Posterior cingulate gyrus (tissue), 11 donors: Measurements from ENCODE around the gene SSRP1.
A peak's percentile ranks its signal among the peaks of the same experiment; 100 is the strongest.
"Not testable (repeated sequence)": the region's sequence is repeated elsewhere in the genome, so short reads cannot be mapped to it uniquely, and the experiment has no call there.

Experiments used
- DNase-seq, 10 donors: peaks; one replicate each; pipeline versions ENCODE4 v3.0.0 to v3.0.0-alpha.2; 2020 to 2021; ENCODE audit warnings: mixed read lengths in 3 of 10
- intact Hi-C: fragments of 100-400 bp; cut with DNase I; formaldehyde crosslinking; loops from one replicate; pipeline ENCODE4 v1.15.1; 2023

SSRP1 gene

DNA sequence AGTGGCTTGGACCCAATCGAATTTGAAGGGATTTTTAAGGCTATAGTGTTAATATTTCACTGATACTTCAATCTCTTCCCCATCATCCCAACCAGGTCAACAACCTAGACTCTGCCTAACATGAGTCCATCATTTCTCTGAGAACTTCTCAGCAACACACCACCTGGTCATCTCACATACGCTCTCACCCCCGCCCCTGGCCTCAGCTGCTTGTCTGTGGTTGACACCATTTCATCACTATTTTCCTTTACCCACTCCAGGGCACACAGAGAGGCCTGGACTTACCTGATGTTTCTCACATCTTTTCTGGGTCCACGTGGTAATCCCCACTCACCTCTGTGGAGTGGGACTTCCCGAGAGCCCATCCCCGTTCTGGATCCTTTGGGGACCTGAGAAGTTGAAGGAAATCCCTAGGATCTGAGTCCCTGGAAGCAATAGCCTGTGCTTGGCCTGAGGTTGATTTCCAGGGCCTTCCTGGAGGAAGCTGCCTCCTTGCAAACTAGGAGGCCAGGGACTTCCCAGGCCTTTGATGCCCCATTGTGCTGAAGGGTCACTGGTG, 5.6 kb upstream of the SSRP1 start:
- DNase-seq, result no peak
- intact Hi-C loops, result loop anchor here (10.0 kb wide), 1 partner anchor 1173 kb away; no protein-coding TSS in a partner anchor

DNA sequence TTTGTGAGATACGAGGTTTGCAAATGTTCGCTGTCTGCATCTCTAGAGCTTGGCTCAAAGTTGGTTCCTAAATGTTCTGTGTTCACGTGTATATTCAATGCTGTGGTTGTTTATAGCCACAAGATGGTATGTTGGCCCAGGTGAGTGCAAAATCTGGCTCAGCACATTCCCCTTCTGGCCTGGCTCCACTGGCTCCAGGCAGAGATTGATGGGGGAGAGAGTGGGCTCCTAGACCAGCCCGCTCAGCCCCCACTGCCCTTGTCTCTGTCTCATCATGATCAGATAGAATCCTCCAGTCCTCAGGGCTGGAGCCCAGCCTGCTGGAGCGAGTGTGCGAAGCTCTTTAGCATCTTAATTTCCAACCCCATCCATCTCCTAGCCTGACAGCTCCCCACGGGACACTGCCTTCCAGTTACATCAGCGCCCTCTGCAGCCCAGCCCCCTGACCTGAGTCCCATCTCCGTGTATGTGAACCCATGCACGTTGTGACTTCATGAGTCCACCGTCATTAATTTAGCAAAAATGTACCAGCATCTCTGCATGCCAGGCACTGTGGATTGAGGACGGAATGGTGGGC, 4.4 kb upstream of the SSRP1 start:
- peak in 1 of 10 donors; percentile 67 for DNase-seq
- intact Hi-C loops, result loop anchor here (10.0 kb wide), 1 partner anchor 1175 kb away; no protein-coding TSS in a partner anchor

DNA sequence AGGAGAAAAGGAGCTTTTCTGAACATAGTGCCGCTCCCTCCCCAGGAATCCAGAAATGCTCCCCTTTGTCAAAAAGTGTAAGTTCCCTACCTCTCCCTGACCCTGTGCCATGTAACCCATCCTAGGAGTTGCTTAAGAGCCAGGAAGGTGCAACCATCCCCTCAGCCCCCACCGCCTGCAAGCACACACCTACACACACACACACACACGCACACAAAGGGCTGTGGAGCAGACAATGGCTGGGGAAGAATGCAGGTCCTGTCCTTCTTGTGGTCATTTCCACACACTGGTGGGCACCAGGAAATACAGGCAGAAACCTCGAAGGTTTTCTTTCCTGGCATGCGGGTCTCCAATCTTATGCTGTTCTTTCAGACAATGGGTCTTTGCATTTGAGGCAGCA, 3.6 kb upstream of the SSRP1 start:
- DNase-seq, result no peak
- intact Hi-C loops, result loop anchor here (5.0 kb wide), 1 partner anchor 193 kb away; the partner anchor contains the start of gene TIMM10

DNA sequence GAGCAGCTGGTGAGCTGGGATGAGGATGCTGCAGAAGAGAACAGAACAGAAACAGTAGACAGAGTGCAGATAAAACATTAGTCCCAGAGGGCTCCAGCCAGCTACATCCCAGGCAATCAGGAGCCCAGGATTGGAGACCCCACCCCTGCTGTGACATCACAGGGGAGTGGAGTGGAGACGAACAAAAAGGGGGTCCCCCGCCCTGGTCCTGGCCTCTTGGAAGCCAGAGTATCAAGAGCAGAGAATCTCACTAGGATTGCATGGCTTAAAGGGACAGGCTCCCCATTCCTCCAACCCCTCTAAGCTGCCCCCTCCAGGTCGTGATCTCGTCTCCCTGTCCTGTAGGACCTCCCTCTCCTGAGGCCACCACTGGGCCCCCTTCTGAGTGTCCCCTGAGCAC, 2.5 kb upstream of the SSRP1 start, which contains the start of gene P2RX3:
Gene P2RX3, plus strand, starts transcription at position 211 of the 400 bp plus-strand sequence. CDS start 199 bp downstream, outside the sequence.
- DNase-seq, result peak in 1 of 10 donors; percentile 58
- intact Hi-C loops, result loop anchor here (5.0 kb wide), 1 partner anchor 194 kb away; the partner anchor contains the start of gene TIMM10

DNA sequence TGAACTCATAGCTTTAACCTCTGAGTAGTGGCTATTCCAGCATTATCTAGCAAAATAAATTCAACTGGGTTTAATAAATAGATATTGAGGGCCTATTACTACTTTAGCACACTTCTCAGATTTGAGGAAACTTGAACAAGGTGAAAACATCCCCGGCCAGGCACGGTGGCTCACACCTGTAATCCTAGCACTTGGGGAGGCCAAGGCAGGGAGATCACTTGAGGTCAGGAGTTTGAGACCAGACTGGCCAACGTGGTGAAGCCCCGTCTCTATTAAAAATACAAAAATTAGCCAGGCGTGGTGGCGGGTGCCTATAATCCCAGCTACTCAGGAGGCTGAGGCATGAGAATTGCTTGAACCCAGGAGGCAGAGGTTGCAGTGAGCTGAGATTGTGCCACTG, 1.2 kb upstream of the SSRP1 start:
- intact Hi-C loops, result loop anchor here (5.0 kb wide), 1 partner anchor 195 kb away; the partner anchor contains the start of gene TIMM10
- DNase-seq, result not testable (repeated sequence)

DNA sequence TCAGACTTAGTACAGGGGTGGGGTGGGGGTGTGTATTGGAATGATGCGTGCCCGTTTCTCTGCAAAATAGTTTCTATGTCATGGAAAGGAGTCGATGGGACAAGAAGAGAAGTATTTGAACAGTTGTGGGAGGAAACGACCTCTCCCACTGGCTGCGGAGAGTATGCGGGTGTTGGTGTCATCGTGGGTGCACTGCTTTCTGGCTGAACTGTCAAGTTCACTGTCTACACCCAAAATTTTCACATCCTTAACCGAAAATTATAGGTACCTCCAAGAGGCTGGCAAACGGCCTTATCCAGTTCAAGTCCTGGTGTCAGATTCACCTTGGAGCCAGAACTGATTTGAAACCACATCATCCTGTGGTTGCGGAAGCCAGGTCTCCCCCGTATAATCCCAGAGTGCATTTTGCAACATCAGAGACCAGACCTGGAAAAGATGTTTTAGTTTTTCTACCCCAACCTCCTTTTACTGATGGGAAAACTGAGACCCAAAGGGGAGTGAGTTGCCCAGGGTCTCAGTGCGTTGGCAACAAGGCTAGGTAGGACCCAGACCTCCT, 497 bp upstream of the SSRP1 start:
- DNase-seq, result peak in 1 of 10 donors; percentile 47
- intact Hi-C loops, result loop anchor here (5.0 kb wide), 1 partner anchor 196 kb away; the partner anchor contains the start of gene TIMM10

DNA sequence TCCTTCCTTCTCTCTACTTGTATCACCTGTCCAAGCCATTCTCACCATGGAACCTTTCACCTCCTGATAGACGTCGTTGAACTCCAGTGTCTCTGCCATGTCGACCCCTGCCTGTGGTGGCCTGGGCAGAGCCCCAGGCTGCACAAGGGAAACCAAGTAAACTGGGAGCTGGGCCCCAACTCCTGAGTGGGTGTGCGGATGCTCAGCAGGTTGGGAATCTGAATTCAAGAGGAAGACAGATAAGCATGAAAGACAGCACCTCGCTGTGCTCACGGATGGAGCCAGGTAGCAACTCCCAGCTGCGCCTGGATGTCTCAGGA, 709 bp downstream of the SSRP1 start:
- intact Hi-C loops, result loop anchor here (1.0 to 5.0 kb wide), 2 partner anchors 10 to 197 kb away; partner anchors contain the start of gene TIMM10
- DNase-seq, result no peak

DNA sequence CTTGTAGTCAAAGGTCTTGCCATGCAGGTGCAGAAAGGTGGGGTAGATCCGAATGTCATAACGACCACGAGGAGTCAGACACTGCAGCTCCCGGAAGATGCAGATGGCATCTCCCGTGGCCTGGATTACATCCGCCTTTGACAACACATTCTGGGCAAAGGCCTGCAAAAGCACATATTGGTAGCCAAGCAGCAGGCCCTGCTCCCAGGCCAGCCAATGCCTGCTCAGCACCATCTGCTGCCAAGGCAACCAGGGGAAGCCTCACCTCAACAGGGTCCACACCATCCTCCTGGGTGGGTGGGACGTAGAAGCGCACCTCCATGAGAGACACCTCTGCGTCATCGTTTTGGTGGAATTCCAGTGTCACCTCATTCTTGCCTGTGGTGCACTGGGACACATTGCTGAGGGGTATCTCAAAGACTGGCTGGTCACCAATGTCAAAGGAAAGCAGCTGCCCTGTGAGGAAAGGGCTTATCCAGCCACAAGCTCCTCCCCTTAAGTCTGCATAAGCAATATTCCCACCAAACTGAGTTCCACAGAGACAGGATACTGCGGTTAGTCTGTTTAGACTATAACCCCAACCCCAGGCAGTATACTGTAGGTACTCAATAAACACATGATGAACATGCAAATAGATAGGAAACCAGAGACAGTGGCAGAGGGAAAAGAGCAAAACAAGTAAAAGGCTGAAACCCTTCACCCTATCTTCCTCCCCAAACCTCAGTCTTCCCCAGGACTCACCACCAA, 2.8 kb downstream of the SSRP1 start:
- intact Hi-C loops, result no loop called here

DNA sequence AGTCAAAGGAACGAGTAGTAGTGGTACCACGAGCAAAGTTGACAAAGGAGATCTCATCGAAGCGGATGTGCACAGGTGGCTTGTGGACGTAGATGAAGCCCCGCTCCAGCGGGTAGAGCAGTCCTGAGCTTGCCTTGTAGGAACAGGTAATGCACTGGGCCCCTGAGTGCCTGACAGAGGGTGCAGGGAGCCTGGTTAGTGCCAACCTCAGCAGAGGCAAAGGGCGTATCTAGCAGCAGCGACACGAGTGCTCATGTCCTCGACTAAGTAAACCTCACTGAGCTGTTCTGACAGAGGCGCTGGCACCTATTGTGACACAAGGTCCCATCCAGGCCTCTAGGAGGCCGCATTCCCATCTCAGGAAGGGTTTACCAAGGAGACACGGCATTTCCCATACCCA, 4.0 kb downstream of the SSRP1 start:
- intact Hi-C loops, result no loop called here
- peak in 1 of 10 donors; percentile 51 for DNase-seq

More for the DNA sequence above, 2.8 kb downstream of the SSRP1 start:
- DNase-seq, result peak in 1 of 10 donors; percentile 48

DNA sequence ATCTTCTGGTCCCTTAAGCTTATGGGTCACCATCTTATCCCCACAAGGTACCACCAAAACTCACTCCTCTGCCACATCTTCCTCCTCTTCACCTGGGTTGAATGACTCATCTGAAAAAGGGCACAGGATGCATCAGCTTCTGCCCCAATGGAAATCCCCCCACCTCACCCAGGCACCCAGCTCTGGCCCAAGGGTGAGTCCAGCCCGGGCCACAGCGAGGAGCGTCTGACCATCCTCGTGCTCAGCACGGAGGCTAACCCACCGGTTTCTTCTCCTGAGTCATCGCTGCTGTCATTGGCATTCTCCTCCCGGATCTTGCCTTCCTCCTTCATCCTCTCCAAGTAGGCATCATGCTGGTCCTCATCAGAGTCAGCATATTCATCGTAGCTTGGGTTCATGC, 5.7 kb downstream of the SSRP1 start:
- intact Hi-C loops, result no loop called here
- DNase-seq, result no peak

DNA sequence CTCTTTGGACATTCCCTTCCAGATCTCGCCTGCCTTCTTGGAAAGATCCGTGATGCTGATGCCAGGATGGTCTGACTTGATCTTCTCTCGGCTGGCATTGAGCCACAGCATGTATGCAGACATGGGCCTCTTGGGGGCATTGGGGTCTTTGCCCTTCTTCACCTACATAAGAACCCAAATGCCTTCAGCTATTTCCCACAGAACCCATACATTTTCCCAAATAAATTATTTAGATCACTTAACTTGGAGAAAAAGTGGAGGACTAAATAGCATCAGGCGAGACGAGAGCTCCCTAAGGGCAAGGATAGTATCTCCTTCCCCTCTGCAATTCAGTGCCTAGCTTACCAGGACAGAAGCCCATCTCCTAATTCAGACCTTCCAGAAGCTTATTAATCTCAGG, 8.0 kb downstream of the SSRP1 start:
- peak in 2 of 10 donors; percentile 31 to 34 for DNase-seq
- intact Hi-C loops, result no loop called here

DNA sequence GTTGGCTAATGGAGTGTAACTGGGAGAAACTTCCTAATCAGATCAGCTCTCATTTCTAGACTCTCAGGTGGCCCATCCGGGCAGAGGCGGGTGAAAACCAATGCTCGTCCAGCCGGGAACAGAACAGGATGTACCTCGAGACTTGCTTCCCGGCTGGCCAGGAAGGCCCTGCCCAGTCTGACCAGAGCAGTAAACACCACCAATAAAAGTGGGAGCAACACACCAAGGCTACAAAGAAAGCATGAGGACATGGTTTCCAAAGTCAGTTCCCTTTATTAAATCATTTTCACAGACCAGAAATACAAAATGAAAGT, 10.0 kb downstream of the SSRP1 start:
- intact Hi-C loops, result loop anchor here (1.0 kb wide), 1 partner anchor 10 kb away; the partner anchor contains the start of gene SSRP1
- DNase-seq, result peak in 1 of 10 donors; percentile 60

DNA sequence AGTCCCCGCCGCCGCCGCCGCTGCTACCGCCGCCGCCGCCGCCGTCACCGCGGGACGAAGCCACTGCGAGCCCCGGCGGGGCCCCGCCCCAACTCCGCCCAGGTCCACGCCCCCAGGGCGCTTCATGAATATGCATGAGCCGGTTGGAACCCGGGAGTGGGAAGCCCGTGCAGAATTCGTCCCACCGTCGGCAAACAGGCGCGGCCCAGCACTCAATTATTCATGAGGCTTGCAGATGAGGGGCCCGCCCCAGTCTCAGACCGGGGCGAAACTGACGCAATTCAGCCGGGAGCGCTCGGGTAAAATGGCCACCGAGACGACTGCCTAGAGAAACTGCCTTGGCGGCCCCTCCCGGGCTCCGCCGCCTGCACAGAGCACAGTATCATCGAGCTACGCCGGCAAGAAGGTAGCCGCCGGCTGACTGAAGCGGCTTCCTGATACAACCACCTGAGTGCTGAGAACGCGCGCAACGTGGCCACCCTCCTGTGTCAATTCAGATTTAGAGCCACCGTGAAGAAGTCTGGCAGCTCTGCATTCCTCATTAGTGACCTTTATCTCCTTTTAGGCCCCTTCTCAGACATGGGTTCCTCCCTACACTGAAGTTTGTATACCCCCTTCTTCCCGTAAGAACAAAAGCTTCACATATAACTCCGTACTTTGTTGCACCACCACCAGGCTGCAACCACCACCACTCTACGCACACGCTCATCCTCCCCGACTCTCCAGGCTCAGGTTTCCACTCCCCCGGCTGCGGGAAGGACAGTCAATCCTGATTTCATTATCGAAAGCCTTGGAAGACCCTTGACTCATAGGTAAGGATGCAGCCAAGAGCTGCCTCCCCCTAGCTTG, 10.6 kb downstream of the SSRP1 start, which contains the start of gene TNKS1BP1:
Gene TNKS1BP1, minus strand, starts transcription at position 67 of the 849 bp plus-strand sequence. CDS start 3,067 bp downstream, outside the sequence.
- intact Hi-C loops, result loop anchor here (1.0 kb wide), 1 partner anchor 10 kb away; the partner anchor contains the start of gene SSRP1
- DNase-seq, result peak; percentile 87 to 99 (median 96)

DNA sequence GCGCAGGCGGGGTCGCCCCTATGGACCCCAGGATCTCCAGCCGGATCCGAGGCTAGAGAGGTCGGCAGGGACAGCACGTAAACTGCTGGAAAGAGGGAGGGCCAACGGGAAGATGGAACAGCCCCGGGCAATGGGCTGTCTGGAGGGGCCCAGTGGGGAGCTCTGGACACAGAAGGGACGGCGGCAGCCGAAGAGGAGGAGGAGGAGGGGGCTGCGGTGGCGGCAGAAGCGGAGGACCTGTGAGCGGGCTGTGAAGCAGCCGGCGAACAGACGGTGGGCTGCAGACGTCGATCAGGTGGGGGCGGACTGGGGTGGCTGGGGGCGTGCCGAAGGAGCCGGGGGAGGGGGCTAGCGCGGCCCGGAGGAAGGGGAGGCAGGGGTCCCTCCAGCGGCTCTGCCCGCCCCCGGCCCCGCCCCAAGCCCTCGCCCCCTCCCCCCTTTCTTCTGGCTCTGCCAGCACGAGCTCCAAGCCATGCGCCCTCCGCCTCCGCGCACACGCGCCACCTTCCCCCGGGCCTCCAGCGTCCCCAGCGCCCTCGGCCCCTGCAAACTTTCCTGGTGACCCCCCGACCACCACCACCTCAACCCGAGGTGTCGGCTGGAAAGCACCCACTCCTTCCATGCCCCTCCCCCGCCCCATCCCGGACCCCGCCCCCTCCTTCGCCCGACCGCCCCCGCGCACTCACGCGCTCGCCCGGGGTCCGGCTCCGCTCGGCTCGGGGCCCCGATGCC, 11.4 kb downstream of the SSRP1 start:
- peak in 3 of 10 donors; percentile 17 to 83 (median 71) for DNase-seq
- intact Hi-C loops, result no loop called here

DNA sequence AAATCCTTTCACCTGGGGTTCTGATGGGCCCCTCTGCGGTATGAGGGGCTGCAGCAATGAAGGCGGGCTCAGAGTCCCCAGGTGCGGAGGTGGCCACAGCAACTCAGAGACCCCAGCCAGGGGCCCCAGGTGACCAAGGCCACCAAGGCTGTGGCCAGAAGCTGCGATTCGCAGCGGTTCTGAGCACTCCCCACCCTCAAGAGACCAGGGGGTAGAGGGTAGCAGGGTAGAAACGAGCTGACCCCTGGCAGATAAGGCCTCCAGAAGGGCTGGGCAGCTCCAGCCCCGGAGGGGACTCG, 11.9 kb downstream of the SSRP1 start:
- no peak for DNase-seq
- intact Hi-C loops, result no loop called here

DNA sequence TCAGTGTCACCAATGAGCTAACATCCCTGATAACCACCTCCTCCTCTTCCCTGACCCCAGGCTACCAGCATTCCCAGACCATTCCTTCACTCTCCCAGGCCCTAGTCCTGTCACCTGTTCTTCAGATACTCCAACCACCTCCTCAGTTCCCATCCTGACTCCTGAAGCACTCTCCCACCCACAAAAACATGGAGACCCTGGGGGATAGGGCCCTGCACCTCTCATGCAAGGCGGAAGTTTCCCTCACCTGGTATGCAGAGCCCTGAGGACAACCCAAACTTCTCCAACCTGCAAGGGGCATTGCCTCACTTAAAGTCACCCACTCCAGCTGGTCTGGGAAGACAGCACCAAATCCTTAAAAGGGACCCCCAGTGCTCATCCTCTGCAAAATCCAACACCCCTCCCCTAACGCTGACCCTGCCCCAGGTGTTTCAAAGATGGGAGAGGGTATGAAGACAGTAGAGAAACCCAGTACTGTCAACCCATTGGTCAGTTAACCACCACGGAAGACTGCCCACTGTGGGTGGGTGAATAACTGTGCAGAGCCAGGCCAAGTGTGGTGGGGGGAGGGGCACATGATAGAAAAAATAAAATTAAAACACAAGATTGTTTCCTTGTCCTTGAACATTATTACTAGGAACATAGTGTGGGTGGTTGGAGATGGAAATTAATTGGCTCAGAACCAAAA, 12.4 kb downstream of the SSRP1 start:
- intact Hi-C loops, result no loop called here

DNA sequence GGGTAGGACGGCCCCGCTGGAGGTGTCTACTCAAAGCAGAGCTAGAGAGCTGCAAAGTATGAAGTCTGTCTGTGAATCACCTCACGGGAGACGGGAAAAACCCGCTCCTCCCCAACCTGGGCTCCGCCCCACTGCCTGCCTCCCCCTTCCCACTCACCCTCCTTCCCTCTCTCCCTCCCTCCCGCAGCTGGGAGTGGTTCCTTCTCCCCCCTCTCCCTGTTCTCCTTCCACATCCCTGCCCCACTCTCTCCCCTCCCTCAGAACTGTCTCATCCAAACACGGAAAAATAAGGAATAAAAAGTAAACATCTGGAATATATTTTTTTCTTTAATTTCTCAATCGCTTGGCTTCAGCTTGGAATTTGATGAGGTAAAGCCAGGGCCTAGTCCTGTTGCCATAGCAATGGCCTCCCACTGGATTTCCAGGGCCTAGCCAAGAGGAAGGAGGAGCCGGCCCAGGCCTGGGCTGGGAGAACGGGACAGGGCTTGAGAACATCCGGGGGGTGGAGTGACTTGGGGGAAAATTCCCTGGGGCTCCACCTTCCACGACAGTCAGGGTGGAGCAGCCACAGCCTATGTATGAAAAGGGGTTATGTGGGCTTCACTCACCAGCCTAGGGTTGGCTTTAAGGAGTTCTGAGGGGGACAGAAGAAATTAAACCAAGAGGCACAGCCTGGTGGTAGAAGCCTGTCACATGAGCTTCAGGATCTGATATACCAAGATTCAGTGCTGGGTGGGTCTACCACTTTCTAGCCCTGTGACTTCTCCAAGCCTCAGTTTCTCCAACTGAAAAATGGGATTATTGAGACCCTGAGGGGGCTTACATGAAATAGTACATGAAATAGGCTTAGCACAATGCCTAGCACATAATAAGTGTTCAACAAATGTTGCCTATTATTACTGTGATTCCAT, 13.2 kb downstream of the SSRP1 start:
- intact Hi-C loops, result no loop called here
- DNase-seq, result peak in 9 of 10 donors; percentile 51 to 94 (median 70)

More for the DNA sequence above, 12.4 kb downstream of the SSRP1 start:
- peak in 1 of 10 donors; percentile 24 for DNase-seq
